GM19455 (cell line): ENCODE data around the gene ADIRF.
"Not testable (repeated sequence)": the region's sequence is repeated elsewhere in the genome, so short reads cannot be mapped to it uniquely, and the experiment has no call there.

ENCODE experiments used
- ATAC-seq: cut with Tn5 transposase; IDR thresholded peaks from one replicate; pipeline ENCODE4 v1.9.1; 2021; ENCODE audit not compliant: unreplicated experiment

Gene ADIRF

GRCh38 chr10:86945361-86946212 is 22.7 kb upstream of the ADIRF start:
- ATAC-seq = no peak

GRCh38 chr10:86946213-86947155 is 21.8 kb upstream of the ADIRF start:
- no peak for ATAC-seq

DNA sequence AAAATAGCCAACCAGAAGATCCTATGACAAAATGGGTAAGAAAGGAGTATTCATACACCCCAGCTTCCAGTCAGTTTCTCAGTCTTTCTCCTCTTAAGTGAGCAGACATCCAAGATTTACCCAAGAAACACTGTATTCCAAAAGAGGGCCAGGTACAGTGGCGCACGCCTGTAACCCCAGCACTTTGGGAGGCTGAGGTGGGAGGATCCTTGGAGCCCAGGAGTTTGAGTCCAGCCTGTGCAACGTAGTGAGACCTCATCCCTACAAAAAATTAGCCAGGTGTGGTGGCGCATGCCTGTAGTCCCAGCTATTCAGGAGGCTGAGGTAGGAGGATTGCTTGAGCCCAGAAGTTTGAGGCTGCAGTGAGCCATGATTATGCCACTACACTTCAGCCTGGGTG is 20.5 kb upstream of the ADIRF start:
- not testable (repeated sequence) for ATAC-seq

GRCh38 chr10:86950349-86950748 is 17.9 kb upstream of the ADIRF start:
- ATAC-seq = no peak

- no peak for ATAC-seq
Measured at GRCh38 chr10:86951184-86951761, 17.0 kb upstream of the ADIRF start.

DNA sequence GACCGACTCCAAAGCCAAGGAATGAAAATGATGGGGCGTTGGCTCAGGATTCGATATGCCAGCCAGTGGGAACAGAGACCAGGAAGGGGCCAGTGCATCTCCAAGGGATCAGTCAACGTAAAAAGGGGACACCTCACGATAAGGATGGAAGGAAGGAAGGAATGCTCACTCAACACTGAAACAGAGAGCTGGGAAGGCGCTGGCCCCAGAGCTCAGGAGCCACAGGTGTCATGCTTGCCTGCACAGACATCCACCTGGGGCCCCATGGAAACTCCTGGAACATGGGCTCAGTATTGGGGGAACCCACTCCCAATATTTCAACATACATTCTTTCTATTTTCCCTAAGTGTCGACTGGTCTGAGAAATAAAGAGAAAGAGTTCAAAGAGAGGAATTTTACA is 16.2 kb upstream of the ADIRF start:
- ATAC-seq = no peak

GRCh38 chr10:86952697-86953096 is 15.6 kb upstream of the ADIRF start:
- not testable (repeated sequence) for ATAC-seq

DNA sequence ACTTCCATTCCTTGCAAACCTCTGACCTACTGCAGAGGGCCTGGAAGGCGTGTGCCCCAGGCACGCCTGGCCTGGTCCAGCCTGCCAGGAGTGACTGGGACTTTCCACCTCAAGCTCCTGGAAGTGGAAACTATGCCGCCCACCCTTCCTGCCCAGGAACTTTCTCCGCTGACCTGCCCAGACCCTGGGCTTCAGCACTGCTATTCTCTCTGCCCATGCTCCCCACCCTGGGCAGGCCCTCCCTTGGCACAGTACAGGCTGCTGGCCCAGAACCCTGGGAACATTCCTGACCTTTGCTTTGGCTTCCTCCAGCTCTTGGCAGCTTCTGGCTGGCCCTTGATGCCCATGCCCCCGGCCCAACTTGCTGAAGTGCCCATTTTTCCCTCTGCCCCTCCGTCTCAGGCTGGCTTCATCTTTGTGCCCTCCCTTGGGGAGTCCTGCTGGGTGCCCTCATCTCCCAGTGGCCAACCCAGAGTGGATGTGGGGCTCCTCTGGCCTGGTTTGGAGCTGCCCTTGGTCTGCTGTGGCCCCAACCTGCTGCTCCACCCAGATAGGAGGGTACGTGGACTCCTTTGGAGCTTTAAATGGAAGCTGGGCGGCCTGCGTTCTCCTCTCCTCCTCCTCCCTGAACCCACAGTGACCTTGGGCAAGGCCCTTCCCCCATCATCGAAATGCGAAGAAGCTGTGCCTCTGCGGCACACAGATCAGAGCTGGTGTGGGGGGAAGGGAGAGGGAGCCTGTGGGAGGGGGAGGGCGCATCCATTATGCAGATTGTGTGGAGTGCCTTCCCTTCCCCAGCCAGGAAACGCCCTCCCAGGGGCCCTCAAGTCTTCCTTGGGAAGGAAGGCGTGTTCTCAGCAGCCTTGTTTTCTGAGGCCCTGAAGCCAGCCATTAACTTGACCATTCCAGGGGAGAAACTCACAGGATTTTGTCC is 14.3 kb upstream of the ADIRF start:
- ATAC-seq = no peak

DNA sequence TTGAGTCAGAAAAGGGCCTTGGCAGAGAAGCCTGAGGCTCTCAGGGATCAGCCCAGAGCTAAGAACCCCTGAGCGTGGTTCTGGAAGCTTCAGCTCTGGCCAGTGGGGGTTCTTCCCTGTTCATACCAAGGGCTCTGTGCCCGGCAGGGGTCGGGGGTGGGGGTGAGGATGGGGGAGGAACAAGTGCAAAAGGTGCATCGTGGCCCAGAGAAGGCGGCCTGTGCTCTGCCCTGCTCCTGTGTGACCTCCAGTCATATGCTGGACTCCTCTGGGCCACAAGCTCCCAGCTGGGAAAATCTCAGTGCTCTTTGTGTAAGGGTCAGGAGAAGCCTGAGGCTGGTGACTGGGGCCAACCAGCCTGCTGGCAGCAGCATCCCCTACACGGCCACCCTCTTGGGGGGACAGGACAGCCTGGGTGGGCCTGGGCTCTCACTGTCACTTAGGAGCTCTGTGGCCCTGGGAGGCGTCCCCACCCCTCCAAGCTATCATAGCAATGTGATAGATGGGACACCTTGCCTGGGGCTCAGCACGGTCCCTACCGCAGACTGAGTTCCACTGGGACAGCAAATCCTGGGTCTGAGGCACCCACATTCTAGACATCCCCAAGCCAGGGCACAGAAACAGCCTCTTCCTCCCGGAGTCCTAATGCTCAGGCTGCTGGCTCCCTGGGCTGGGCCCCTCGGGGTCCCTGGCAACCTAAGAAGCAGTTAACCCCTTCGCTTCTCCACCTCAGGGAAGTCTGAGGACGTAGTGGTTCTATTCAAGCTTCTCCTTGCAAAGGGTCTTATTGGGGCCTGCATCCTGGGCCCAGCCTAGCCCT is 13.4 kb upstream of the ADIRF start:
- no peak for ATAC-seq

- ATAC-seq = no peak
Measured at GRCh38 chr10:86955501-86956194, 12.6 kb upstream of the ADIRF start.

GRCh38 chr10:86956195-86956847 is 12.0 kb upstream of the ADIRF start:
- ATAC-seq = no peak

DNA sequence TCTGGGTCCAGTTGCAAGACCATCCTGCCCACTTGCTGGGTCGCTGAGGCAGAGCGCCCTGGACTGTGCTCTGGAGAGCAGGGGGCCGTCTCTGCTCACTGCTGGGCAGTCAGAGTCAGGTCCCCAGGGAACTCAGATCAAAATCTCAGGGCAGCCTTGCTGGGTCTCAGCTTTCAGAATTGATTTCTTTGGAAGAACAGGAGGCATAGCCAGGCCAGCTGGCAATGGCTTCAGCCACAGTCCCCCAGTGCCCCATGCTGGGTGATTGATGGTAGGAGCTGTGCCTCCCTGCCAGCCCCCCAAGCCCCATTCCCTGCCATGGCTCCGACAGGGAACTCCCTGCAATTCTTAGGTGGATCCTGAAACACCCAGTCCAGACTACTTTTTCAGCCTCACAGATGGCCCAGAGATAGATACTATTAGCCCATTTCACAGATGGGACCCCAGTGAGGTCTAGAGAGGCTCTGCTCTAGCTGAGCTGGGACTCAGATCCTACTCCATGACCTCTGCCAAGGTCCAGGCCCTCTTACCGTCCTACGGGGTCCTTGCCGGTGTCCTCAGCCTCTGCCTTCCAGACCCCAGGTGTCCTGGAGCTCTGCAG is 11.3 kb upstream of the ADIRF start:
- no peak for ATAC-seq

GRCh38 chr10:86957471-86958115 is 10.7 kb upstream of the ADIRF start, which contains the start of gene MMRN2:
MMRN2 (minus strand) TSS chr10:86957615; CDS start chr10:86957541, 74 bp downstream.
- ATAC-seq = no peak

- ATAC-seq = no peak
Measured at GRCh38 chr10:86958116-86958900, 10.0 kb upstream of the ADIRF start, which contains the start of gene SNCG. SNCG (plus strand) TSS chr10:86958599; CDS start chr10:86958698, 99 bp downstream.

GRCh38 chr10:86958901-86959736 is 9.2 kb upstream of the ADIRF start:
- no peak for ATAC-seq

GRCh38 chr10:86959737-86960002 is 8.6 kb upstream of the ADIRF start:
- ATAC-seq = no peak
